G401.6 (cell line): ENCODE results near the gene APBA3.
"Not testable (repeated sequence)": the region's sequence is repeated elsewhere in the genome, so short reads cannot be mapped to it uniquely, and the experiment has no call there.

ENCODE experiments used
- FAIRE-seq: peaks from 2 replicates; lab custom pipeline; 2012; peaks lifted over from hg19 to GRCh38; lab: Jason Lieb, UNC

APBA3 gene

DNA sequence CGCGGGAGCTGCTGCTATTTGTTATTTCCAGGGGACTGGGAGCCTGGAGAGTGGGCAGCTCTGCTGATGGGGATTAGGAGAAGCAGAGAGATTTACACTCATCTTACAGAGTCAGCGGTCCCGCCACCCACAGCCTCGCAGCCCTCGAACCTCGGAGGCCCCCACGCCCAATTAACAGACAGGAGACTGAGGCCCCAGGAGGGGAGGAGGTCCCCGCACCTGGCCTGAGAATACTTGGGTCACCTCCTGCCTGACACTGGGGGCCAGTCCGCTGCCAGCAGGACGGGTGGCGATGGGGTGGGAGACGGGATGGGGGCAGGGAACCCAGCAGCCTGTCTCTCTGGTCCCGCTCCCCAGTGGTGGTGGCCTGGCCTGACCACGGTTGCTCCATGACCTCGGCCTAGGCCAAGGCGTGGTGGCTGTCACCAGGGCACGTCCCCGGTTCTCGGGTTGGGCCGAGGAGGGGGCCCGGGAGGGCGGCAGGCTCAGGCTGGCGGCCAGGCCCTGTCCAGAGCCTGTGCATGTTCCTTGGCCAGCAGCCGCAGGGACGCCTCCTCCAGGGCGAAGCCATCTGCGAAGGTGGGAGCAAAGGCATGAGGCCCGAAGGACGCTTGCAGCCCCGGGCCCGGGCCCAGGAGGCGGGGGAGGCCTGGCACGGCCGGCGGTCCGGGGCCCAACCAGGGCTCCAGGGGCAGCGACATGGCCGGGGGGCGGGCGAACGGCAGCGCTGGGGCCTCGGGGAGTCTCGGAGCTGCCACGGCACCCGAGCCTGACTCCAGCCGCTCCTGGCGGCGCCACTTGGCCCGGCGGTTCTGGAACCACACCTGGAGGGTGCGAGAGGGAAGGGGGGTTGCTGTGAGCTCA lies 8.9 kb upstream of the APBA3 start:
- no peak for FAIRE-seq

DNA sequence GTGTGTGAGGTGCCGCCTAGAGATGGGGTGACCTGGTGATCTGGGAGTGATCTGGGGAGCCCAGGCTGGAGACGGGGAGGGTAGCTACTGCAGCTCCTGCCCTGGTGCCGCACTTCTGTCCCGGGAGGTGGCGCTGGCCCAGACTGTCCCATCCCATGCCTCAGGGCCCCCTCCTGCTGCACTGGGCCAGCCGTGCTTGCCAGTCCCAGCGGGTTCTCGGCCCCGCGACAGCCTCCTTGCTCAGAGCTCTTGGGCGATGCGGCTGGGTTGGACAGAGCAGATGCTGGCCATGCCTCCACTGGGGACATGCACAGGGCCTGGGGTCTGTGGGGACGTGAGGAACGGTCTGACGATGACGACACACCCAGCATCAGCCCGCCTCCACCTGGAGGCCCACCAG lies 8.0 kb upstream of the APBA3 start:
- no peak for FAIRE-seq

DNA sequence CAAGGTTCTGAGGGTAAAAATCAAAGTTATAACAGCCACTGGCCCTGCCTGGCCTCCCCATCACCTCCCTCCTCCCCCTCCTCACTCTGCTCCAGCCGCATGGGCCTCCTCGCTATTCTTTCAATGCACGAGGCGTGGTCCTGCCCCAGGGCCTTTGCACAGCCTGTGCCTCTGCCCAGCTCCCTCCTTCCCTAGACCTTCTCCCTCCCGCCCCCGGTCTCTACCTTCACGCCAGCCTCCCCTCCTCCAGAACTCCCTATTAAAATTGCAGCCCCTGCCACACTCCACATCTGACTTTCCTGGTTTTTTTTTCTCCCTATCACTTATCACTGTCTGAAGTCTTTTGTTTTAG lies 7.2 kb upstream of the APBA3 start:
- no peak for FAIRE-seq

DNA sequence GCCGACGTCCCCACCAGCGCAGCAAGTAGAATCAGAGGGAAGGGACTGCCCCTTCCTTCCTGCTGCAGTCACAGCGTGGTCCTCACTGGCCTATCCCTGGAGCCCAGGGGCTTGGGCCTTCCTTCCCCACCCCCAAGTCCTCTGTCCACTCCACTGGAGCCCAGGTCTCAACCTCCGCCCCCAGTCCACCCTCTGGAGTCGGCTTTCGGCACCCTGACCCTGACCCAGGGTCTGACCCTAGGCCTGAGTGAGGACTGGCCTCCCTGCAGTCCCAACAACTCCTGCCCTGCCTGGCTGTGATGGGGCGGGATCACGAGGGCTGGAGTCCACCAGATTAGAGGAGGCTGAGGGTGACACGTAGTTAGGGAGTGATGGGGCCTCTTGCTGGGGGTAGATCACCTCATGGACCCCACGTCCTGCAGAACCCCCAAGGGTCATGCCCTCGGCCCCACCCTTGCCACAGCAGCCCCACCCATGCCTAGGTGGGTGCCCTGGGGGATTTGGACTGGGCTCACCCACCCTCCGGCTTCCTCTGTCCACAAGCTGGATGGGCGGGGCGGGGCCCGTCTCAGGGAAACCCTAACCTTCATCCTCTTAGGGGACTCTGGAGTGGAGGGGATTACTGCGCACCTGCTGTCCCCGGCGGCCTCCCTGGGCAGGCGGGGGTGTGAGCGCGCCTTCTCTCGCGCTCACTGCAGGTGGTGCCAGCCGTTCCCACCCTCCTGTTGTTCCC lies 6.7 kb upstream of the APBA3 start:
- FAIRE-seq = no peak

- FAIRE-seq = no peak
Observed at GRCh38 chr19:3767050-3767449, 5.6 kb upstream of the APBA3 start.

- no peak for FAIRE-seq
Observed at GRCh38 chr19:3766520-3766919, 5.0 kb upstream of the APBA3 start.

- not testable (repeated sequence) for FAIRE-seq
Observed at GRCh38 chr19:3765757-3766156, 4.3 kb upstream of the APBA3 start.

GRCh38 chr19:3765121-3765520 lies 3.6 kb upstream of the APBA3 start:
- FAIRE-seq = no peak

GRCh38 chr19:3762501-3763459 lies 1.3 kb upstream of the APBA3 start, which contains the start of gene MRPL54:
Gene MRPL54, plus strand, starts transcription at chr19:3762682. Its CDS starts 19 bp downstream, at chr19:3762701.
- FAIRE-seq = peak; percentile 97

GRCh38 chr19:3762130-3762473 lies 610 bp upstream of the APBA3 start:
- FAIRE-seq = no peak

- no peak for FAIRE-seq
Observed at GRCh38 chr19:3760871-3761361, 576 bp downstream of the APBA3 start.

- no peak for FAIRE-seq
Observed at GRCh38 chr19:3759482-3760254, 1.8 kb downstream of the APBA3 start.

GRCh38 chr19:3758297-3758696 lies 3.2 kb downstream of the APBA3 start:
- FAIRE-seq = not testable (repeated sequence)

DNA sequence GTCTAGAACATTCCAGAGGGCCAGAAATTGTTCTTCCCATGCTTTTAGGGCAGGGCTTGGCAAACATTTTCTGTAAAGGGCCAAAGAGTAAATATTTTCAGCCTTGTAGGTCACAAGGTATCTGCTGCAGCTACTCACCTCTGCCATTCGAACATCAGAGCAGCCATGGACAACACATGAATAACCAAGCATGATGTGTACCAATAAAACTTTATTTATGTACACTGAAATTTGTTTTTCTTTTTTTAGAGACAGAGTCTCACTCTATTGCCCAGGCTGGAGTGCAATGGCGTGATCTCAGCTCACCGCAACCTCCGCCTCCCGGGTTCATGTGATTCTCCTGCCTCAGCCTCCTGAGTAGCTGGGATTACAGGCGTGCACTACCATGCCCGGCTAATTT lies 3.8 kb downstream of the APBA3 start:
- not testable (repeated sequence) for FAIRE-seq

GRCh38 chr19:3753631-3754410 lies 7.7 kb downstream of the APBA3 start:
- no peak for FAIRE-seq

- FAIRE-seq = no peak
Observed at GRCh38 chr19:3752492-3752891, 9.0 kb downstream of the APBA3 start.

DNA sequence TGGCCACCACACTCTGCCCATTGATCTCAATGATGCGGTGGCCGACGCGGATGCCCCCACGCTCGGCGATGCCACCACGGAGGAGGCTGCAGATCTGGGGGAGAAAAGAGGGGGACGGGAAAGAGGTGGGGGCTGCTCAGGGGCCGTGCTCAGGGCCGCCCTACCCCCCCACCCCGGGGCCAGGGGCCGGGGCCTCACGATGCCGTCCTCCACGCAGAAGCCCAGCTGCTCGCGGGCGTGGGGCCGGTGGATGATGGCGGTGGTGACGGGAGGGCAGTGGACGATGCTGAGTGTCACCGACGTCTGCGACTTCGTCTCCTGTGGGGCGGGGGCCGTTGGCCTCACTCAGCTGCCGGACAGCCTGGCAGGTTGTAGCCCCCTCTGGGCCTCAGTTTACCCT lies 10.3 kb downstream of the APBA3 start:
- no peak for FAIRE-seq

DNA sequence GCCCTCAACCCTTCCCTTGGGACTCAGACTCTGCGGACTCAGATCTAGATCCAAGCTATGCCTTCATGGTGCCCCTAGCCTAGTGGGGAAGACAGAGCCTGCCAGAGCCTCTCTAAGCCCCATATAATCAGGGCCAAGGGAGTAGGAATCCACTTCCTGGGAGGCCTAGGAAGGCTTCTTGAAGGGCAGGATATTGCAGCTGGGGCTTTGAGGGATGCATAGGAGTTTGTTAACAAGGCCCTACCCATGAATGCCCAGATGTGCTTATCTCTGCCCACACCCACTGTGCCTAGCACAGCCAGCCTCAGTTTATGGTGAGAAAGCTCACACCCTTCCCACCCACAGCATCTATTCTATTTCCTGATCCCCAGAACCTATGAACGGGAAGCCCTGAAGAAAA lies 11.3 kb downstream of the APBA3 start:
- no peak for FAIRE-seq

DNA sequence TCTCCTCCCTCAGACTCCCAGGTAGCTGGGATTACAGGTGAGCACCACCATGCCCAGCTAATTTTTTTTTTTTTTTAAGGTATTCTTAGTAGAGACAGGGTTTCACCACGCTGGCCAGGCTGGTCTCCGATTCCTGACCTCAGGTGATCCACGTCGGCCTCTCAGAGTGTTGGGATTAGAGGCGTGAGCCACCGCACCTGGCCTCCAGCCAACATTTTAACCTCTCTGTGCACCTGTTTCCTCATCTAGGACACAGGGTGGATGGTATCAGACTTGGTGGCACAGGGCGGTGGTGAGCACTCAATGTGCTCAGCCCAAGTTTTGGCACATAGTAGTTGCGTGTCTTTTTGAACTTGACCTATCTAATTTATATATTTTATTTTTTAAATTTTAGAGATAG lies 12.5 kb downstream of the APBA3 start:
- FAIRE-seq = no peak

DNA sequence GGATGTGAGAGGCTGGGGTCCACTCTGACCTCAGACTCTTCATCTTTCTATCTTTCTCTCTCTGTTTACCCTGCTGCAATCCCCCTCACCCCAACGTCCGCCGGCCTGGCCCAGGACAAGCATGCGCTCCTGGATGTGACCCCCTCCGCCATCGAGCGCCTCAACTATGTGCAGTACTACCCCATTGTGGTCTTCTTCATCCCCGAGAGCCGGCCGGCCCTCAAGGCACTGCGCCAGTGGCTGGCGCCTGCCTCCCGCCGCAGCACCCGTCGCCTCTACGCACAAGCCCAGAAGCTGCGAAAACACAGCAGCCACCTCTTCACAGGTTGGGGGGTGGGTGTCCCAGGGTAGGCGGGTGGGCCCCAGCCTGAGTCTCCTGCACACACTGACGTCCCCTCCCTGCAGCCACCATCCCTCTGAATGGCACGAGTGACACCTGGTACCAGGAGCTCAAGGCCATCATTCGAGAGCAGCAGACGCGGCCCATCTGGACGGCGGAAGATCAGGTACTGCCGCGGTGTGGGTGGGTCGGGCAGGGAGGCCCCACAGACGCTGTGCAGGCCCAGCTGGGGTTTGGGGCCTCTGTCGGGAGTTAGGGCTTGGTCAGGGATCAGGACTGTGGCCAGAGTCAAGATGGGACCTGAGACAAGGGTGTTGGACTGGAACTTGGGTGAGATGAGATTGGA lies 15.0 kb downstream of the APBA3 start:
- no peak for FAIRE-seq
